ENCODE data around the gene MLXIP. TPM values are rescaled to one million over a fixed set of nuclear protein-coding genes. Genes with fewer than 3 reads are reported as not detected.

MLXIP gene
- total RNA-seq, 1 donor from 2014 or later = 1.9 TPM

DNA sequence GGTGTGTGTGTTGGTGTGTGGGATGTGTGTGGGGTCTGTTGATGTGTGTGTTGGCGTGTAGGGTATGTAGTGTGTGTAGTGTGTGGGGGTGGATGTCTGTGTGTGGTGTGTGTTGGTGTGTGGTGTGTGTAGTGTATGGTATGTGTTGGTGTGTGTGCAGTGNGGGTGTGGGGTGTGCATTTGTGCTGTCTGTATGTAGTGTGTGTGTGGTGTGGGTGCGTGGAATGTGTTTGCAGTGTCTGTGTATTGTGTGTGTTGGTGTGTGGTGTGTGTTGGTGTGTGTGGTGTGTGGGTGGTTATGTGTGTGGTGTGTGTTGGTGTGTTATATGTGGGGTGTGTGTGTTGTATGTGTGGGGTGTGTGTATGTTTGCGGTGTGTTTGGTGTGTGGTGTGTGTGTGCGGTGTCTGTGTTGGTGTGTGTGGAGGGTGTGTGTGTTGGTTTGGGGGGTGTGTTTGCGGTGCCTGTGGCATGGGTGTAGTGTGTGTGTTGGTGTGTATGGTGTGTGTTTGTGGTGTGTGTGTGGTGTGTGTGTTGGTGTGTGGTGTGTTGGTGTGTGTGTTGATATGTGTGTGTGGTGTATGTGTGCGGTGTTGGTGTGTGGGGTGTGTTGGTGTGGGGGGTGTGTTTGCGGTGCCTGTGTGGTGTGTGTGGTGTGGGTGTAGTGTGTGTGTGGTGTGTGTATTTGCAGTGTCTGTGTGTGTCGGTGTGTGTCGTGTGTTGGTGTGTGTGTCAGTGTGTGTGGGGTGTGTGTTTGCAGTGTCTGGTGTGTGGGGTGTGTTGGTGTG is 14.7 kb downstream of the MLXIP start:
- no peak for DNase-seq (ENCODE audit: low spot score)
- Histone ChIP-seq H3K4me3 (no peak overlapping the region), H3F3A (ENCODE audit: low read depth) (peaks cover 26% of the 10 kb centered on the region), H3K9me3 (ENCODE audit: low read depth) (no peaks in the 10 kb centered on the region), H3K4me2 (no peak overlapping the region), H2AFZ (replicated peaks) (no peak overlapping the region), H3K36me3 (no peaks in the 10 kb centered on the region), H3K27ac (no peak overlapping the region), H4K20me1 (ENCODE audit: low read depth) (peaks cover 4% of the 10 kb centered on the region), H3K4me1 (peaks cover 8% of the 10 kb centered on the region), H3K27me3 (no peaks in the 10 kb centered on the region), H3K9ac (no peak overlapping the region), H3K79me2 (ENCODE audit: low read depth) (no peaks in the 10 kb centered on the region)
- TF ChIP-seq EZH2 (IDR thresholded peaks at IDR 0.05) (no peak), EZH2phosphoT487 (IDR thresholded peaks at IDR 0.05) (no peak)
- TF ChIP-seq, protein P1, sequence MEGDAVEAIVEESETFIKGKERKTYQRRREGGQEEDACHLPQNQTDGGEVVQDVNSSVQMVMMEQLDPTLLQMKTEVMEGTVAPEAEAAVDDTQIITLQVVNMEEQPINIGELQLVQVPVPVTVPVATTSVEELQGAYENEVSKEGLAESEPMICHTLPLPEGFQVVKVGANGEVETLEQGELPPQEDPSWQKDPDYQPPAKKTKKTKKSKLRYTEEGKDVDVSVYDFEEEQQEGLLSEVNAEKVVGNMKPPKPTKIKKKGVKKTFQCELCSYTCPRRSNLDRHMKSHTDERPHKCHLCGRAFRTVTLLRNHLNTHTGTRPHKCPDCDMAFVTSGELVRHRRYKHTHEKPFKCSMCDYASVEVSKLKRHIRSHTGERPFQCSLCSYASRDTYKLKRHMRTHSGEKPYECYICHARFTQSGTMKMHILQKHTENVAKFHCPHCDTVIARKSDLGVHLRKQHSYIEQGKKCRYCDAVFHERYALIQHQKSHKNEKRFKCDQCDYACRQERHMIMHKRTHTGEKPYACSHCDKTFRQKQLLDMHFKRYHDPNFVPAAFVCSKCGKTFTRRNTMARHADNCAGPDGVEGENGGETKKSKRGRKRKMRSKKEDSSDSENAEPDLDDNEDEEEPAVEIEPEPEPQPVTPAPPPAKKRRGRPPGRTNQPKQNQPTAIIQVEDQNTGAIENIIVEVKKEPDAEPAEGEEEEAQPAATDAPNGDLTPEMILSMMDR (IDR thresholded peaks at IDR 0.05) = no peak
- no peak overlapping the region for H3K4me3 Mint-ChIP-seq
- H3K4me1 Mint-ChIP-seq = peaks cover 16% of the 10 kb centered on the region
- H3K36me3 Mint-ChIP-seq = peaks cover 2% of the 10 kb centered on the region
- H3K9me3 Mint-ChIP-seq = no peaks in the 10 kb centered on the region
- no peak overlapping the region for H3K27ac Mint-ChIP-seq
- no peaks in the 10 kb centered on the region for H3K27me3 Mint-ChIP-seq (ENCODE audit: insufficient read depth, low read depth)

DNA sequence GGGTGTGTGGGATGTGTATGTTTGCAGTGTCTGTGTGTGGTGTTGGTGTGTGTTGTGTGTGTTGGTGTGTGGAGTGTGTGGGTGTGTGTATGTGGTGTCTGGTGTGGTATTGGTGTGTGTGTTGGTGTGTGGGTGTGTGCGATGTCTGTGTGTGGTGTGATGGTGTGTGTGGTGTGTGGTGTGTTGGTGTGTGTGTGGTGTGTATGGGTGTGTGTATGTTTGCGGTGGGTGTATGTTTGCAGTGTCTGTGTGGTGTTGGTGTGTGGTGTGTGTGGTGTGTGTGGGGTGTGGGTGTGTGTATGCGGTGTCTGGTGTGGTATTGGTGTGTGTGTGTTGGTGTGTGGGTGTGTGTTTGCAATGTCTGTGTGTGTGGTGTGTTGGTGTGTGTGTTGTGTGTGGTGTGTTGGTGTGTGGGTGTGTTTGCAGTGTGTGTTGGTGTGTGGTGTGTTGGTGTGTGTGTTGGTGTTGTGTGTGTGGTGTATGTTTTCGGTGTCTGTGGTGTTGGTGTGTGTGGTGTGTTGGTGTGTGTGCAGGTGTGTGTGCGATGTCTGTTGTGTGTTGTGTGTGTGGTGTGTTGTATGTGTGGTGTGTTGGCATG is 15.7 kb downstream of the MLXIP start:
- no peak for DNase-seq (ENCODE audit: low spot score)
- Histone ChIP-seq H3K4me2 (no peak overlapping the region), H3K9me3 (ENCODE audit: low read depth) (no peaks in the 10 kb centered on the region), H3K36me3 (no peaks in the 10 kb centered on the region), H3K9ac (no peak overlapping the region), H2AFZ (replicated peaks) (no peak overlapping the region), H3K27me3 (no peaks in the 10 kb centered on the region), H3K4me3 (no peak overlapping the region), H3K27ac (no peak overlapping the region), H3F3A (ENCODE audit: low read depth) (peaks cover 26% of the 10 kb centered on the region), H4K20me1 (ENCODE audit: low read depth) (peaks cover 4% of the 10 kb centered on the region), H3K79me2 (ENCODE audit: low read depth) (no peaks in the 10 kb centered on the region), H3K4me1 (peaks cover 9% of the 10 kb centered on the region)
- Mint-ChIP-seq H3K4me3 (no peak overlapping the region), H3K36me3 (peaks cover 2% of the 10 kb centered on the region), H3K27me3 (ENCODE audit: insufficient read depth, low read depth) (no peaks in the 10 kb centered on the region), H3K9me3 (no peaks in the 10 kb centered on the region), H3K4me1 (peaks cover 19% of the 10 kb centered on the region), H3K27ac (no peak overlapping the region)
- TF ChIP-seq, protein P1 (IDR thresholded peaks at IDR 0.05) = no peak
- TF ChIP-seq EZH2phosphoT487 (IDR thresholded peaks at IDR 0.05) (no peak), EZH2 (IDR thresholded peaks at IDR 0.05) (no peak)

DNA sequence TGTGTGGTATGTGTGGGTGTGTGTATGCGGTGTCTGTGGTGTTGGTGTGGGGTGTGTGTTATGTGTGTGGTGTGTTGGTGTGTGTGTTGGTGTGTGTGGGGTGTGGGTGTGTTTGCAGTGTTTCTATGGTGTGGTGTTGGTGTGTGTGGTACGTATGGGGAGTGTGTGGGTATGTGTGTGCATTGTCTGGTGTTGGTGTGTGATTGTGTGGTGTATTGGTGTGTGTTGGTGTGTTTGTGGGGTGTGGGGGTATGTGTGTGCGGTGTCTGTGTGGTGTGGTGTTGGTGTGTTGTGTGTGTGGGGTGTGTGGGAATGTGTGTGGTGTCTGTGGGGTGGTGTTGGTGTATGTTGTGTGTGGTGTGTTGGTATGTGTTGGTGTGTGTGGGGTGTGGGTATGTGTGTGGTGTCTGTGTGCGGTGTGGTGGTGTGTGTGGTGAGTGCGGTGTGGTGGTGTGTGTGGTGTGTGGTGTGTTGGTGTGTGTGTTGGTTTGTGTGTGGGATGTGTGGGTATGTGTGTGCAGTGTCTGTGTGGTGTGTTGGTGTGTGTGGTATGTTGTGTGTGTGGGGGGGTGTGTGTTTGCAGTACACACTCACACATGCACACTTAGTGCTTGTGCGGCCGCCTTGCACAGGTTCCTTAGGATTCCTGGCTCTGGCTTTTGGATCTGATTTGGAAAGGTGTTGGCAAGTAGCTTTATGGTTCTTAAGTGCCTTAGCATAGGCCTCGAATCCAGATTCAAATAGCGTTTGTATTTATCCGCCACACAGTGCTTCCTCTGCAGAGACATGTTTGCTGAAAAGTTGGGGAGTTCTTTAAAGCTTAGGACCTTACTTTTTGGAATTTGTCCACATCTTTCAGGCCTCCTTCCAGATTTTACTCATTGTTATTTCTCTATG is 16.4 kb downstream of the MLXIP start:
- H2AFZ ChIP-seq (replicated peaks) = no peak overlapping the region

More for the DNA sequence above, 16.4 kb downstream of the MLXIP start:
- Histone ChIP-seq H3K36me3 (no peaks in the 10 kb centered on the region), H3K9me3 (ENCODE audit: low read depth) (no peaks in the 10 kb centered on the region), H3K27me3 (no peaks in the 10 kb centered on the region), H3K4me2 (no peak overlapping the region), H3K27ac (no peak overlapping the region), H3K79me2 (ENCODE audit: low read depth) (no peaks in the 10 kb centered on the region), H3F3A (ENCODE audit: low read depth) (peaks cover 26% of the 10 kb centered on the region), H3K4me3 (no peak overlapping the region), H4K20me1 (ENCODE audit: low read depth) (peaks cover 6% of the 10 kb centered on the region), H3K4me1 (peaks cover 6% of the 10 kb centered on the region), H3K9ac (no peak overlapping the region)
- no peak for DNase-seq (ENCODE audit: low spot score)
- Mint-ChIP-seq H3K9me3 (no peaks in the 10 kb centered on the region), H3K4me1 (peaks cover 16% of the 10 kb centered on the region), H3K36me3 (peaks cover 2% of the 10 kb centered on the region), H3K27me3 (ENCODE audit: insufficient read depth, low read depth) (no peaks in the 10 kb centered on the region), H3K4me3 (no peak overlapping the region), H3K27ac (no peak overlapping the region)
- no peak for TF ChIP-seq EZH2phosphoT487 (IDR thresholded peaks at IDR 0.05)
- TF ChIP-seq, protein P1 (IDR thresholded peaks at IDR 0.05) = no peak
